H1 (cell line): ENCODE data around the gene BCL11A. TPM values are rescaled to one million over a fixed set of nuclear protein-coding genes. Genes with fewer than 3 reads are reported as not detected.

Experiments used
- CTCF ChIA-PET: fragments of 300-600 bp; sonication (Branson Sonifier 250); formaldehyde crosslinking; loops from one replicate; lab custom pipeline; 2021; ENCODE audit not compliant: partially characterized antibody; lab: Charles Lee
- POLR2A ChIA-PET: fragments of 300-600 bp; sonication (Branson Sonifier 250); formaldehyde crosslinking; loops from one replicate; lab custom pipeline; 2021; ENCODE audit warnings: inconsistent platforms; ENCODE audit not compliant: partially characterized antibody; lab: Charles Lee
- DNase-seq, 2 experiments: peaks; one replicate each; pipeline versions ENCODE4 v3.0.0 to v3.0.0-alpha.2; 2010 to 2022; ENCODE audit warnings: low spot score in 2 of 2, low read depth in 1 of 2, mixed read lengths in 1 of 2
- FAIRE-seq: peaks from 2 replicates; lab custom pipeline; 2011; peaks lifted over from hg19 to GRCh38; lab: Jason Lieb, UNC
- H2AFZ ChIP-seq: 2 replicates; pipeline ENCODE4 v1.8.1; 2012; ENCODE audit warnings: low read length, inconsistent platforms
- H2AK5ac ChIP-seq: 2 replicates; pipeline ENCODE4 v1.6.1; 2013; ENCODE audit warnings: low read depth, low read length
- H2BK120ac ChIP-seq: replicated peaks from 2 replicates; pipeline ENCODE3; 2013; ENCODE audit warnings: low read depth, low read length, inconsistent platforms
- H2BK12ac ChIP-seq: 2 replicates; pipeline ENCODE4 v1.6.1; 2013; ENCODE audit warnings: low read depth, low read length
- H2BK15ac ChIP-seq: 2 replicates; pipeline ENCODE4 v1.6.1; 2013; ENCODE audit warnings: low read length
- H2BK20ac ChIP-seq: 2 replicates; pipeline ENCODE4 v1.6.1; 2013; ENCODE audit warnings: low read length
- H2BK5ac ChIP-seq: 2 replicates; pipeline ENCODE4 v1.6.1; 2013; ENCODE audit warnings: low read depth, low read length
- H3K14ac ChIP-seq: 2 replicates; pipeline ENCODE4 v1.6.1; 2013; ENCODE audit warnings: inconsistent platforms; ENCODE audit not compliant: insufficient read length
- H3K18ac ChIP-seq: 2 replicates; pipeline ENCODE4 v1.6.1; 2013; ENCODE audit warnings: low read length; ENCODE audit errors: extremely low read depth
- H3K23ac ChIP-seq: 2 replicates; pipeline ENCODE4 v1.6.1; 2013; ENCODE audit warnings: inconsistent platforms; ENCODE audit not compliant: insufficient read length
- H3K23me2 ChIP-seq: 2 replicates; pipeline ENCODE4 v1.6.1; 2013; ENCODE audit warnings: low read depth, low read length
- H3K27ac ChIP-seq: 2 replicates; pipeline ENCODE4 v1.6.1; 2011; ENCODE audit warnings: low read depth, low read length, inconsistent platforms
- H3K27me3 ChIP-seq, 4 experiments: replicated peaks in 1 of 4; 1 replicate in 1 of 4; 2 replicates in 3 of 4; pipeline versions ENCODE4 v1.6.1 to v1.8.1; 2011 to 2013; ENCODE audit warnings: low read length in 3 of 4, mild to moderate bottlenecking in 3 of 4, inconsistent platforms in 2 of 4, mixed read lengths in 2 of 4, moderate library complexity in 1 of 4; ENCODE audit not compliant: control insufficient read depth in 3 of 4, insufficient read depth in 3 of 4; ENCODE audit errors: extremely low read depth in 1 of 4
- H3K36me3 ChIP-seq, 4 experiments: 2 replicates each; pipeline versions ENCODE4 v1.6.1 to v1.8.1; 2011 to 2013; ENCODE audit warnings: mild to moderate bottlenecking in 4 of 4, low read length in 3 of 4, moderate library complexity in 2 of 4, control low read depth in 1 of 4, inconsistent platforms in 1 of 4; ENCODE audit not compliant: insufficient read depth in 4 of 4, control insufficient read depth in 2 of 4
- H3K4ac ChIP-seq: replicated peaks from 2 replicates; pipeline ENCODE3; 2013; ENCODE audit warnings: low read length, low read depth, mixed read lengths, inconsistent platforms; ENCODE audit not compliant: insufficient read length
- H3K4me1 ChIP-seq, 4 experiments: replicated peaks in 1 of 4; 1 replicate in 1 of 4; 2 replicates in 3 of 4; pipeline versions ENCODE4 v1.6.1 to v1.8.1; 2011 to 2013; ENCODE audit warnings: low read length in 3 of 4, inconsistent platforms in 2 of 4, mixed read lengths in 1 of 4; ENCODE audit not compliant: insufficient read depth in 4 of 4, control insufficient read depth in 3 of 4
- H3K4me2 ChIP-seq, 2 experiments: 2 replicates each; pipeline versions ENCODE4 v1.6.1 to v1.8.1; 2011 to 2013; ENCODE audit warnings: low read depth in 2 of 2, low read length in 2 of 2, control low read depth in 1 of 2, inconsistent platforms in 1 of 2, mild to moderate bottlenecking in 1 of 2; ENCODE audit not compliant: insufficient read depth in 1 of 2
- H3K4me3 ChIP-seq, 4 experiments: fragments of 200-600, 300-600 bp in 1 of 4; sonication (generic), shearing (Covaris generic), sonication (Bioruptor Twin) in 1 of 4; 2 replicates each; pipeline versions ENCODE4 v1.5.1 to v1.8.1; 2011 to 2016; ENCODE audit warnings: low read length in 4 of 4, low read depth in 3 of 4, control low read depth in 2 of 4, inconsistent platforms in 2 of 4, mild to moderate bottlenecking in 2 of 4, mixed read lengths in 1 of 4, moderate library complexity in 1 of 4; ENCODE audit not compliant: insufficient read depth in 2 of 4; ENCODE audit errors: extremely low read depth in 1 of 4
- H3K56ac ChIP-seq: replicated peaks from 2 replicates; pipeline ENCODE3; 2013; ENCODE audit warnings: low read depth, mild to moderate bottlenecking, mixed read lengths, low read length, inconsistent platforms; ENCODE audit not compliant: insufficient read length
- H3K79me1 ChIP-seq: 2 replicates; pipeline ENCODE4 v1.6.1; 2013; ENCODE audit warnings: low read depth, low read length, control low read depth
- H3K79me2 ChIP-seq, 2 experiments: 2 replicates each; pipeline versions ENCODE4 v1.6.1 to v1.8.1; 2012 to 2013; ENCODE audit warnings: low read length in 2 of 2, mild to moderate bottlenecking in 2 of 2, inconsistent platforms in 1 of 2; ENCODE audit not compliant: insufficient read depth in 2 of 2, control insufficient read depth in 1 of 2
- H3K9ac ChIP-seq, 4 experiments: replicated peaks in 1 of 4; 1 replicate in 1 of 4; 2 replicates in 3 of 4; pipeline versions ENCODE4 v1.6.1 to v1.8.1; 2011 to 2013; ENCODE audit warnings: low read depth in 3 of 4, low read length in 3 of 4, control low read depth in 2 of 4, mild to moderate bottlenecking in 2 of 4, moderate library complexity in 2 of 4, inconsistent platforms in 1 of 4; ENCODE audit errors: extremely low read depth in 1 of 4
- H3K9me3 ChIP-seq, 2 experiments: 2 replicates each; pipeline versions ENCODE4 v1.6.1 to v1.8.1; 2012 to 2013; ENCODE audit warnings: mild to moderate bottlenecking in 2 of 2, moderate library complexity in 2 of 2, control low read depth in 1 of 2, inconsistent platforms in 1 of 2, low read depth in 1 of 2, low read length in 1 of 2, mixed read lengths in 1 of 2; ENCODE audit not compliant: insufficient read depth in 2 of 2
- H4K20me1 ChIP-seq, 2 experiments: replicated peaks in 1 of 2; 2 replicates each; pipeline versions ENCODE3 to v1.8.1; 2011 to 2013; ENCODE audit warnings: inconsistent platforms in 2 of 2, low read length in 2 of 2, mild to moderate bottlenecking in 1 of 2; ENCODE audit not compliant: insufficient read depth in 2 of 2, control insufficient read depth in 1 of 2
- H4K5ac ChIP-seq: 2 replicates; pipeline ENCODE4 v1.6.1; 2013; ENCODE audit warnings: low read length, low read depth, mixed read lengths, inconsistent platforms; ENCODE audit not compliant: insufficient read length
- H4K8ac ChIP-seq: 2 replicates; pipeline ENCODE4 v1.8.0; 2013; ENCODE audit warnings: mild to moderate bottlenecking, moderate library complexity, low read length, inconsistent platforms; ENCODE audit not compliant: insufficient read depth; ENCODE audit errors: extremely low read depth
- H4K91ac ChIP-seq: replicated peaks from 2 replicates; pipeline ENCODE3; 2013; ENCODE audit warnings: low read length, mixed read lengths, inconsistent platforms; ENCODE audit not compliant: insufficient read length
- BRCA1 ChIP-seq: IDR thresholded peaks from 2 replicates; pipeline ENCODE4 v1.6.1; 2012; ENCODE audit warnings: low read depth, low read length, improper control_type of control experiment
- CEBPB ChIP-seq: IDR thresholded peaks from 2 replicates; pipeline ENCODE4 v1.6.1; 2012; ENCODE audit warnings: low read depth, low read length
- MAX ChIP-seq: IDR thresholded peaks from 2 replicates; pipeline ENCODE4 v1.6.1; 2012; ENCODE audit warnings: inconsistent platforms
- TEAD4 ChIP-seq: IDR thresholded peaks from 2 replicates; pipeline ENCODE4 v1.6.1; 2012; ENCODE audit warnings: low read depth, low read length, inconsistent platforms, mixed read lengths
- WGBS, 2 experiments: shearing (Covaris generic) in 1 of 2; methylation state at CpG; one replicate each; pipeline versions ENCODE4 v1.1.6 to v1.1.7; 2013 to 2015; ENCODE audit warnings: low lambda C conversion rate in 2 of 2, mixed read lengths in 2 of 2, inconsistent platforms in 1 of 2, low coverage in 1 of 2, missing lambda C conversion rate in 1 of 2; ENCODE audit not compliant: insufficient replicate concordance in 2 of 2, insufficient coverage in 1 of 2, insufficient read length in 1 of 2; ENCODE audit errors: extremely low coverage in 1 of 2, missing lambda C conversion rate in 1 of 2; 5-methylcytosine and 5-hydroxymethylcytosine counted together
- polyA plus RNA-seq, 7 experiments: library from polyadenylated mRNA; depleted of rRNA in 3 of 7; stranded (reverse) in 5 of 7; unstranded in 2 of 7; fragments of >200 nt in 5 of 7; fragments of 200-250 nt in 2 of 7; gene quantifications; 1 replicate in 5 of 7; 2 replicates in 1 of 7; 4 replicates in 1 of 7; pipeline versions ENCODE4 v1.2.1 to v1.2.3, GENCODE V29; 2011 to 2013; ENCODE audit warnings: missing spikeins in 2 of 7, mixed read lengths in 2 of 7
- total RNA-seq: library from RNA; stranded (reverse); fragmentation: NEBNext Ultra II Directional; extraction: Animal tissue kit (Norgen Biotek cat#: 25700); gene quantifications from 2 replicates; pipeline ENCODE4 v1.2.1, GENCODE V29; 2021

Gene BCL11A
- total and polyA plus RNA-seq, 2 of the 8 experiments (the other 6 are each of a cell fraction or from before 2014, with no cell fraction given): 11.9 to 59.3 TPM

GRCh38 chr2:60498127-60498815 is 55.2 kb downstream of the BCL11A start:
- H3K23me2 ChIP-seq: no peaks in the 10 kb centered on the region
- H3K23ac ChIP-seq: no peak overlapping the region
- DNase-seq: no peak
- TF ChIP-seq TEAD4: no peak
- TF ChIP-seq BRCA1: no peak
- TF ChIP-seq CEBPB: no peak
- no peak for TF ChIP-seq MAX
- H2BK20ac ChIP-seq: no peak overlapping the region
- H3K27ac ChIP-seq: no peak overlapping the region
- peaks cover 21% of the 10 kb centered on the region for H3K79me1 ChIP-seq
- H3K4me2 ChIP-seq: no peak overlapping the region
- H2BK15ac ChIP-seq: no peak overlapping the region
- no peak overlapping the region for H4K91ac ChIP-seq
- H3K4ac ChIP-seq: no peak overlapping the region
- no peak for FAIRE-seq
- H3K4me3 ChIP-seq: no peak overlapping the region
- WGBS, 2 experiments: 97% methylated on average over 8 of the region's 8 CpGs; no CpG with 5 or more reads in 1 of the 2 experiments
- no peak overlapping the region for H3K18ac ChIP-seq
- no peaks in the 10 kb centered on the region for H3K27me3 ChIP-seq
- peaks cover 4 to 19% (median 11%) of the 10 kb centered on the region in 4 experiments; a peak in 6 of 7 replicates for H3K4me1 ChIP-seq
- ChIA-PET CTCF (interaction anchor here (0.6 to 2.9 kb wide), 11 partner anchors 9 to 378 kb away, joined by 3 to 8 read pairs (median 4); no protein-coding TSS in a partner anchor), POLR2A (interaction anchor here (1.2 kb wide), 1 partner anchor 51 kb away, joined by 3 read pairs; no protein-coding TSS in a partner anchor)
- no peak overlapping the region for H2BK12ac ChIP-seq
- H2BK5ac ChIP-seq: no peak overlapping the region
- no peak overlapping the region for H3K9ac ChIP-seq
- H4K20me1 ChIP-seq: peaks cover 5 to 16% of the 10 kb centered on the region in 2 experiments
- peaks cover 4 to 89% of the 10 kb centered on the region in 2 experiments for H3K79me2 ChIP-seq
- no peak overlapping the region for H2AFZ ChIP-seq
- H3K9me3 ChIP-seq: no peaks in the 10 kb centered on the region
- no peak overlapping the region for H3K56ac ChIP-seq
- no peak overlapping the region for H2BK120ac ChIP-seq
- H4K8ac ChIP-seq: no peak overlapping the region
- peaks cover 0 to 10% (median under 1%) of the 10 kb centered on the region in 4 experiments; a peak in 2 of 8 replicates for H3K36me3 ChIP-seq
- H3K14ac ChIP-seq: no peak overlapping the region
- H2AK5ac ChIP-seq: no peak overlapping the region
- no peak overlapping the region for H4K5ac ChIP-seq
